GM10266 (cell line): ENCODE measurements around the gene PPP6R2.
"Not testable (repeated sequence)": the region's sequence is repeated elsewhere in the genome, so short reads cannot be mapped to it uniquely, and the experiment has no call there.

Experiments used
- DNase-seq: peaks from one replicate; pipeline ENCODE4 v3.0.0; 2012; ENCODE audit errors: extremely low spot score
- CTCF ChIP-seq: IDR thresholded peaks from 2 replicates; pipeline ENCODE4 v1.5.1; 2012; ENCODE audit warnings: mild to moderate bottlenecking, low read depth; ENCODE audit not compliant: control insufficient read depth, insufficient read depth; ENCODE audit errors: missing control alignments

PPP6R2 gene

GRCh38 chr22:50329236-50329635 is 13.9 kb upstream of the PPP6R2 start:
- TF ChIP-seq CTCF: no peak
- DNase-seq: no peak

GRCh38 chr22:50334433-50334832 is 8.7 kb upstream of the PPP6R2 start:
- not testable (repeated sequence) for DNase-seq

GRCh38 chr22:50337262-50338041 is 5.7 kb upstream of the PPP6R2 start:
- no peak for DNase-seq

GRCh38 chr22:50338042-50338573 is 5.0 kb upstream of the PPP6R2 start:
- DNase-seq: no peak
- no peak for TF ChIP-seq CTCF

More at GRCh38 chr22:50337262-50338041, 5.7 kb upstream of the PPP6R2 start:
- TF ChIP-seq CTCF: no peak

- no peak for DNase-seq
Observed at GRCh38 chr22:50338860-50339462, 4.2 kb upstream of the PPP6R2 start.

GRCh38 chr22:50339945-50340879 is 2.9 kb upstream of the PPP6R2 start:
- no peak for DNase-seq
- no peak for TF ChIP-seq CTCF

More at GRCh38 chr22:50338860-50339462, 4.2 kb upstream of the PPP6R2 start:
- TF ChIP-seq CTCF: no peak

GRCh38 chr22:50341977-50342650 is 1.0 kb upstream of the PPP6R2 start:
- peak; percentile 84 for DNase-seq

More at GRCh38 chr22:50341977-50342650, 1.0 kb upstream of the PPP6R2 start:
- peak; percentile 99 for TF ChIP-seq CTCF
